ENCODE measurements around the gene COCH. TPM values are rescaled to one million over a fixed set of nuclear protein-coding genes. Genes with fewer than 3 reads are reported as not detected.
"Not testable (repeated sequence)": the region's sequence is repeated elsewhere in the genome, so short reads cannot be mapped to it uniquely, and the experiment has no call there.

COCH gene
- polyA plus RNA-seq, 3 donors = 2.0 to 3.3 (median 3.3) TPM

DNA sequence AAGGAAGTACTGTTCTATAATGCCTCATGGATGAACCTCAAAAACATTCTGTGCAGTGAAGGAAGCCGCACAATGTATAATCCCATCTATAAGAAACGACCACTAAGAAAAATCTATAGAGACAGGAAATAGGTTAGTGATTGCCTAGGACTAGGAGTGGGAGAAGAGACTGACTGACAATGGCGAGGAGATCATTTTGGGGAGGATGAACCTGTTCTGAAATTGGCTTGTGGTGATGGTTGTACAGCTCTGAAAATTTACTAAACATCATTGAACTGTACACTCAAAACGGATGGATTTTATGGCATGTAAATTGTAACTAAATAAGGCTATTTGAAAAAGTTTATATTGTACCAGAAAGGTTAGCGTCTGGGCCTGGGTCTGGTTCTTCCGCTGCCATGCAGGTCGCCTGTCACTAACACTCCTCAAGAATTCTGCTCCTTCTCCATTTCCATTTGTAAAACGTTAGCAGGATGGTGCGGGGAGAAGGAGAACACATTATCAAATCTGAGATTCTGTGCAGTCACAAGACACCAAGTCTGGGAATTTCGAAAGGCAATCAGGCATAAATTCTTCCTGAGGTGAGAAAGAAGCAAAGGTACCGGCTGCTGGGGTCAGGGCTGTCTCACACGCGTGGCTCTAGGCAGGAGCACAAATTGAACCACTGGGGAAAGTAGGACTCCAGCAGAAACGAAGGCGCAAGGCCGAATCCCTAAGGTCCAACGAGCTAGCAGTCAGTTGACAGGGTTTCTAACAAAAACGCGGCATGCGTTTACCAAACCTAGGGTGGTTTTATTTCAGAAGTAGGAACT lies 845 bp upstream of the COCH start:
- H3K27ac ChIP-seq (ENCODE audit: low read depth, low read length) = no peak overlapping the region
- 73 to 79% (median 75%) methylated on average over 20 of the region's 20 CpGs for whole genome bisulfite sequencing, 3 donors

DNA sequence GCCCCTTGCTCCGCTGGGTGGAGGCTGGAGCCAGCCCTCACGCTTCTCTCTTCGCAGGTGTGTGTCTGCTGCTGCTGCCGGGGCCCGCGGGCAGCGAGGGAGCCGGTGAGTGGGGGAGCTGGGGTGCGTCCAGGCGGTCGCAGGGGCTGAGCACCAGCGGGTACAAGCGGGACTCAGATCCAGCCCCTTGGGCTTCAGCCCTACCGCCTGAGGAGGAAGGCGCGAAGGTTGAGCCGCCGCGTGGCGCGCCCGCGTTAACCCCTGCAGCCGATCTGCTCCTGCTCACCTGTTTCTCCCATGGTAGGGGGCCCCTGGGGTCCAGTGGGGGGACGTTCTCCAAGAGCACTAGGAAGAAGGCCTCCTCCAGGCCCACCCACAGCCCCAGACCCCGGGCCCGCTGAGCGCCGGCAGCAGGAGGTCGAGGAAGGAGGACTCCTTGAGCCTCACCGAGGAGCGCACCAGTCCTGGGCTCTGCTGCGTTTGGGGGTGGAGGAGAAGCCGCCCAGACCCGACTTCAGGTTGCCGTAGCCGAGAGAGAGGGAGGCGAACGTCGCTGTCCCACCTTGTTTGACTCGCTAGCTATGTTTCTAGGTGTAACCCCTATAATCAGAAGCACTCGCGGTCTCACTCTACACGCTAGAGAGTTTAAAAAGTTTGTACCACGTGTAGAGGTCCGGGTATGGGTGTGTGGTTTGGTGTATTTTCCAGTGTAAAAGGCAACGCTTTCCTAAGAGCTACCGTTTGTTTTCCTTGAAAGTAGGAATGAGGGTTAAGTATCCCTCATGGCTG lies 834 bp downstream of the COCH start:
- H3K27ac ChIP-seq (ENCODE audit: low read depth, low read length) = no peak overlapping the region
- WGBS, 3 donors = 4 to 5% (median 4%) methylated on average over 44 to 48 of the region's 48 CpGs

DNA sequence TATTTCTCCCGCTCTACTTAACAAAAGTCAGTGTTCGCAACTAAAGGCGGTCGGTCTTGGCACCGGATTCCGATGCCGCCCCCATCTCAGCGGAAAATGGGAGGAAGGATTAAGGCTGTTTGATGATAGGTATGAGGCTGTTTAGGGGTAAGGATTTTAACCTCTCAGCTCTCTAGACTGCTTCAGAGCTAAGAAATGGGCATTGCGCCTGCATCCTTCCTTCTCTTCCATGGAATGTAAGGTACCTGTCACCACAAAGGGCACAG lies 1.4 kb downstream of the COCH start:
- H3K27ac ChIP-seq (ENCODE audit: low read depth, low read length) = no peak overlapping the region
- 34 to 40% (median 36%) methylated on average over 9 of the region's 9 CpGs for WGBS, 3 donors

DNA sequence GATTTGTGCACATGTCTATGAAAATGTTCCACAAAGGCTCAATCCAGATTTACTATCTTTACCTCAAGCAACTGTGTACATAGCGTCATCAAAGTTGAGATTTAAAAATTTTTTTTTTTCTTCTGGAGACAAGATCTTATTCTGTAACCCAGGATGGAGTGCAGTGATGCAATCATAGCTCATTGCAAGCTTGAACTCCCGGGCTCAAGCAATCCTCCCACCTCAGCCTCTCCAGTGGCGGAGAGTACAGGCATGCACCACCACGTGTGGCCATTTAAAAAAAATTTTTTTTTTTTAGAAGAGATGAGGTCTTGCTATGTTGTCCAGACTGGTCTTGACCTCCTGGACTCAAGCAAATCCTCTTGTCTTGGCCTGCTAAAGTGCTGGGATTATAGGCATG lies 2.3 kb downstream of the COCH start:
- no peak overlapping the region for H3K27ac ChIP-seq (ENCODE audit: low read depth, low read length)
- 70 to 72% (median 72%) methylated on average over 4 of the region's 4 CpGs for WGBS, 3 donors

DNA sequence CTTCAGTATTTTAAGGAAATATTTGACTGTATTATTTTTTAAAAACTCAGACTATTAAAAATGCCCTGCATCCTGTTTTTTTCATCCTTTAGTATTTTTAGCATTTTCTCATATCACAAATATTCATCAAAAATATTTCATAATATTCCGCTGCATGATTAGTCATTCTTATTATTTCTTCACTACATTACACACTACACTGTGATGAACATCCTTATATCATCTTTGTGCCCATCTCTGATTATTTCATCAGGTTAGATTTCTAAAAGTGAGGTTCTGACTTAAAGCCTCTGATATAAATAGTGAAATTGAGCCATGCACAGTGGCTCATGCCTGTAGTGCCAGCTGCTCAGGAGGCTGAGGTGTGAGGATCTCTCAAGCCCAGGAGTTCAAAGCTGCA lies 8.1 kb downstream of the COCH start:
- H3K27ac ChIP-seq (ENCODE audit: low read depth, low read length) = no peak overlapping the region
- WGBS, 3 donors = 43 to 81% (median 66%) methylated on average over 1 of the region's 1 CpG

DNA sequence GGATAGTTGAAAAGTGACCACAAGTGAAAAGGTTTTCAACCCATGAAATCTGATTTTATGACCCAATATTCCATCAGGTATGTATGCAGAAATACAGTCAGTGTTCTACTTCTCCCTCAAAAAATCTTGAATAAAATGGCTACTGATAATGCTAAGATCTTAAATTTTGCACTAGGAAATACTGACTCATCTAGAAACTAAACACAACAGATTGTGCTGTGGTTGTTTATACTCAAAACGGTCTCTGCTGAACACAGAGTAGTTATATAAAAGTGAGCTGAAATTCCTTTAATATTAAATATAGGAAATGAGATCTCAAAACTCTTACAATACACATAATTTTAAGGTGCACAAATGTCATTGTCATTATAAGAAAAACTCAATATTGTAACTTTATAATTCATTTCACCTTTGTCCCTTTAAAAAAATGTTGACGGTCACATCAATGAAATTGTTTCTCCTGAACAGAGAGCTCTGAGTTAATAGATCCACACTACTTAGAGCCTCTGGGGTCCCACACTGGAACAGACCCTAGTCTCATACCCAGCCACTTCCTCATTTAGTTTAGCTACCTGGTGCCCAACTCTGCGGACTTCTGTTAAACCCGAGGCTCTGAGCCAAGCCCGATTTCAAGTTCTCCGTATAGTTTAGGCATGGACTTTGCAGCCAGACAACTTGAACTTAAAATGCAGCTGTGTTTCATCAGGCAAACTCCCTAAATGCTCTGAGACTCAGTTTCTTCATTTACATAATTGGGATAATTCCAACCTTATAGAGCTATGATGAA lies 9.3 kb downstream of the COCH start:
- WGBS, 3 donors = 80 to 85% (median 80%) methylated on average over 6 of the region's 6 CpGs
- no peak overlapping the region for H3K27ac ChIP-seq (ENCODE audit: low read depth, low read length)

DNA sequence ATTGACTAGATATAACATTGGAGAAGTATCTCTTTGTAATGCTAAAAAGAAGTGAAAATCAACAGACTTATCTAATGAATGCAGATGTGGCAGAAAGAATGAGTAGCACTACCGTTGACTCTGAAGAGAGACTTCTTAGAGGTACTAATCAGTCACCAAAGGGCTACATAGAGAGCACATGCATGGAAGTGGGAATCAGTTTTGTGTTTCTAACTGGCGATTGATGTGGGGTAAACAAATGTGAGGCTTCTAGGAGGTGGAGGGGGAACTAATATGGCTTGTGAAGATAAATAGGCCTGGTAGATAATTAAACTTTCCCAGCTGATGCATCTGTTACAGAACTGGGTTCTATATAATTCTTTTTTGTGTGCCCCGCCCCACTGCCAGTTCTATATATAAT lies 10.5 kb downstream of the COCH start:
- no peak overlapping the region for H3K27ac ChIP-seq (ENCODE audit: low read depth, low read length)
- 69 to 94% (median 88%) methylated on average over 3 of the region's 3 CpGs for WGBS, 3 donors

DNA sequence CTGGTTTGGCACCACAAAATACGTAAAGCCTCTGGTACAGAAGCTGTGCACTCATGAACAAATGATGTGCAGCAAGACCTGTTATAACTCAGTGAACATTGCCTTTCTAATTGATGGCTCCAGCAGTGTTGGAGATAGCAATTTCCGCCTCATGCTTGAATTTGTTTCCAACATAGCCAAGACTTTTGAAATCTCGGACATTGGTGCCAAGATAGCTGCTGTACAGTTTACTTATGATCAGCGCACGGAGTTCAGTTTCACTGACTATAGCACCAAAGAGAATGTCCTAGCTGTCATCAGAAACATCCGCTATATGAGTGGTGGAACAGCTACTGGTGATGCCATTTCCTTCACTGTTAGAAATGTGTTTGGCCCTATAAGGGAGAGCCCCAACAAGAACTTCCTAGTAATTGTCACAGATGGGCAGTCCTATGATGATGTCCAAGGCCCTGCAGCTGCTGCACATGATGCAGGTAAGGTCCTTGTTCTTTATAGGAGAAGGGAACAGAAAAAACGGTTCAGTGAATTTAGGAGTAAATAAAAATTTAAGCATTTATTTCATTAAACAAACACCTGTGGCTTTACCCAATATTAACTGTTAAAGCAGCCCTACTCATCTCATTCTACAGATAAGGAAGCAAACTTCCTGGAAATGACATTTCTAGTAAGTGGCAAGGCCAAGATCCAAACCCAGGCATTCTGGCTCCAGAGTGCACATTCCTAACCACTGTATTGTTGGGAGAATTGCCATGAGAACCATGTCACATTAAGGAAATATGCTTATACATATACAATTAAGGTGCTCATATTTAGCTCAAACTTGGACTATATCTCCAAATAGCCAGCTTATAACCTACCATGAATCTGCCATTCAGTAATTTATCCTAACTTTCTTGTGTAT lies 11.7 kb downstream of the COCH start:
- 87 to 91% (median 91%) methylated on average over 7 of the region's 7 CpGs for WGBS, 3 donors
- no peak overlapping the region for H3K27ac ChIP-seq (ENCODE audit: low read depth, low read length)

DNA sequence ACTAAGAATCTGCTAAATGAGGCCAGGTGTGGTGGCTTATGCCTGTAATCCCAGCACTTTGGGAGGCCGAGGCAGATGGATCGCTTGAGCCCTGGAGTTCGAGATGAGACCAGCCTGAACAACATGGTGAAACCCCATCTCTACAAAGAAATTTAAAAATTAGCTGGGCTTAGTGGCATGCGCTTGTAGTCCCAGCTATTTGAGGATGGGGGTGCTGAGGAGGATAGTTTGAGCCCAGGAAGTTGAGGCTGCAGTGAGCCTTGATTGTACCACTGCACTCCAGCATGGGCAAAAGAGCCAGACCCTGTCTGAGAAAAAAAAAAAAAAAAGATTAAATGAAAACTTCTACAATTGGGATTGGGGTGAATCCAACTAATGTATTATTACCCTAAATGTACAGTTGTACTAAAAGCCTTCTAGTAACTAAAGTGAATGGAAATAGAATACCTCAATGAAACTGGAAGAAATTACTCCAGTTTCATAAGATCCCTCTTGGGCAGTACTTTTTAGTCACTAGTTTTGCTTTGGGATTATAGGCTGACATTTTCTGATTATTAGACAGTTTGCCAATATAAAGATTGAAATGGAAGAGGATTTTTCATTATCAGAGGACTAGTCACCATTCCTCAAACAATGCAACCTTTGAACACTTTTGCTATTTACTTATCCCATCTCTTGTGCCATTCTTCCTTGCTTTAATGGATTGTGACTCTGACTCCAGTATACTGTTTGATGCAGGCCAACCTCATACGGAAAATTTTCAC lies 14.3 kb downstream of the COCH start:
- no peak overlapping the region for H3K27ac ChIP-seq (ENCODE audit: low read depth, low read length)
- 93 to 98% (median 94%) methylated on average over 5 of the region's 5 CpGs for WGBS, 3 donors

DNA sequence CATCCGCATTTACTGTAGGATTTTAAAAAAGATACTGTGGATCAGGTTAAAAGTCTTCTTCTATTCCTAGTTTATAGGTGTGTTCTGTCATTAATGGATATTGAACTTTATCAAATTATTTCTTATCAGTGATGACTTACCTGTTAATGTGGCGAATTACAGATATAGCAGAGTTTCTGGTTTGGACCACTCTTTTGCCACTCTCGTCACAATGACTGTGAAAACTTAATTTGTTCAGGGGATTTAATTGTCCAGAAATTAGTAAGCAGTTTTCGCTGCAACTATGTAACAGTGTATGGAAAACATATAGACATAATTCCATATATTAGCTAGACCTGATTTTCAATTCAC lies 14.9 kb downstream of the COCH start:
- WGBS, 3 donors = 72 to 81% (median 76%) methylated on average over 4 of the region's 4 CpGs
- H3K27ac ChIP-seq (ENCODE audit: low read depth, low read length) = no peak overlapping the region

DNA sequence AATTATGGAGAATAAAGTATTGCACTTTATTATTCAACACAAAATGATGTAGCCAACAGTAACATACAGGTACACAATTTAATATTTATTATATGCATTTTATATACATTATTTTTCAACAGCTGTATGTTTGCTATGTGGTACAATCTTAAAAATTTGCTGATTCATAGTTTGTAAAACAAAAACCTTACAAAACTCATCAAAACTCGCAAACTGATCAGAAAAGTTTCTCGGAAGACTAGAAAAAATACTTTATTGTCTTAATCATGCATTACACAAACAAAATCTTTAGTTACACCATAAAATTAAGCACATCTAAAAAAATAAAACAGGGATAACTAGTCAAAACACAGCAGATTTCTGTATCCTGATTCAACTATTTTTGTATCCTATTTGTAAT lies 19.5 kb downstream of the COCH start:
- no peak overlapping the region for H3K27ac ChIP-seq (ENCODE audit: low read depth, low read length)
- WGBS, 3 donors = 95 to 99% (median 97%) methylated on average over 2 of the region's 2 CpGs

DNA sequence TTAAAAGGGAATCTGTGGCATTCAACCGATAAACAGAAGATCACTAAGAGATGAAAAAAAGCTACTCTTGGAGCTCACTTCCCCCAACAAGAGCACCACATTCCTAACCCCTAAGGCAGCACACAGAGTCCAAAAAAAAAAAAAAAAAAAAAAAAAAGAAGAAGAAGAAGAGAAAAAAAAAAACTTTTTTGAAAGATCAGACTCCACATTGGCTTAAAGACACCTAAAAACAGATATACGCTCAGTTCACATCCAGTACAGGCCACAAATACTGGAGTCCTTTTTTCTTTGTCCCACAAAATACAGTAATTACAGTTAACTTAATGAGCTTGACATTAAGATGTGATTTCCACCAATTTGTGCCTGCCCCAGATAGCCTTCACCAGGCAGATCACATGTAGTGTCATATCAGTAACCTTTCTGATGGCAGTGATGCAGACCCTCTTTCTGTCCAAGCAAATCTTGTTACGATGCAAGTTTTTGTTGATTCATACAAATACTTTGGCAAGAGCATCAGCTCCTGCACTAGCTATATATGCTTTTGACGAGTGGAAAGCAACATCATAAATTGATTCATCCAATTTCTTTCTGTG lies 20.7 kb downstream of the COCH start:
- H3K27ac ChIP-seq (ENCODE audit: low read depth, low read length) = no peak overlapping the region
- WGBS, 3 donors = 91 to 93% (median 91%) methylated on average over 4 of the region's 4 CpGs

DNA sequence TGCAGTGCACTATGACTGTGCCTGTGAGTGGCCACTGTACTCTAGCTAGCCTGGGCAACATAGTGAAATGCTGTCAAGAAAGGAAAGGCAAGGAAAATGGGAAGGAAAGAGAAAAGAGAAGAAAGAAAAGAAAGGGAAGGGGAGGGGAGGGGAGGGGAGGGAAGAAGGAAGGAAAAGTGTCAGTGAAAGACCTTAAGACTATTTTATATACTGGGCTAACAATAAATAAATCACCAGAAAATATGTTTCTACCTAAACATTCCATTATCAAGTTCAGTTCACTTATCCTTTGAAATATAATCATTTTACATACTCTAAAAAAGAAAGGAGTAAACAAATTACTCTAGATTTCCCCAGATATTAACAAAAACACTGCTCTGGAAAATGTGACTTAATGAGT lies 22.1 kb downstream of the COCH start:
- no peak overlapping the region for H3K27ac ChIP-seq (ENCODE audit: low read depth, low read length)

DNA sequence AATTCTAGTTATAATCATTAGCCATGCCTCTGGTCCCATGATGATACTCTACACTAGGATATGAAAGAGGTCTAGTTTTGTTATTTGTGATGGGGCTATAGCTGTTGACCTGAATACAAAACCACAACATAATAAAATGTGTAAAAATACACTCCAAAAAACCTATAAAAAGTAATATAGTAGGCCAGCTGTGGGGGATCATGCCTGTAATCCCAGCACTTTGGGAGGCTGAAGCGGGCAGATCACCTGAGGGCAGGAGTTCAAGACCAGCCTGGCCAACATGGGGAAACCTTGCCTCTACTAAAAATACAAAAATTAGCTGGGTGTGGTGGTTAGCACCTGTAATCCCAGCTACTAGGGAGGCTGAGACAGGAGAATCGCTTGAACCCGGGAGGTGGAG lies 22.8 kb downstream of the COCH start:
- not testable (repeated sequence) for H3K27ac ChIP-seq (ENCODE audit: low read depth, low read length)

DNA sequence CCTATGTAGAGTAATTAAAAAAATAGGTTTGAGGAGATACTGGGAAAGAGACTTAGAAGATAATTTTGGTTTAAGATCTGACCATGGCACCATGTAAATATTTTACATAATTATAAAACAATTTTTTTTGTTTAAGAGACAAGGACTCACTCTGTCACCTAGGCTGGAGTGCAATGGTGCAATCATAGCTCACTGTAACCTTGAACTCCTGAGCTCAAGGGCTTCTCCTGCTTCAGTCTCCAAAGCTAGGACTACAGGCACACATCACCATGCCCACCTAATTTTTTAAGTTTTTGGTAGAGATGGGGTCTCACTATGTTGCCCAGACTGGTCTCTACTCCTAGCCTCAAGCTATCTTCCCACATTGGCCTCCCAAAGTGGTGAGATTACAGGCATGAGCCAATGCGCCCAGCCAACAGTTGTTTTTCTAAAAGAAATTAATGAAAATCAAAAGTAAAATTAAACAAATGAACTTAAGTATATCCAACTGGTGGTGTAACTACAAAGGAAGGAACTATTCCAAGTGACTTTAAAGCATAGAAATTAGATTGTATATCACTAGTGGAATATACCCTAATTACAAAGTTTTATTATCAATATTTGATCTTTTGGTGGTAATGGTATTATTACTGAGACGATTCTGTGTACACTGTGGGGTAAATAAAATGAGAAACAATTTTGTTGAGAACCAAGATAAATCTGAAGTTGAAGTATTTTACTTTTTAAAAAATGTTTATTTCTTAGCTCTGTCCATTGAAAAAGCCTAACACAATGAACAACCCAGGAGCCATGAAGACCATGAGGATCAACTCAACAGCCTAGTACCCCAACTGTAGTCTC lies 29.1 kb downstream of the COCH start:
- no peak overlapping the region for H3K27ac ChIP-seq (ENCODE audit: low read depth, low read length)
- 94 to 97% (median 97%) methylated on average over 2 of the region's 2 CpGs for WGBS, 3 donors

More for the DNA sequence above, 22.8 kb downstream of the COCH start:
- 74 to 100% (median 83%) methylated on average over 3 of the region's 3 CpGs for WGBS, 3 donors

DNA sequence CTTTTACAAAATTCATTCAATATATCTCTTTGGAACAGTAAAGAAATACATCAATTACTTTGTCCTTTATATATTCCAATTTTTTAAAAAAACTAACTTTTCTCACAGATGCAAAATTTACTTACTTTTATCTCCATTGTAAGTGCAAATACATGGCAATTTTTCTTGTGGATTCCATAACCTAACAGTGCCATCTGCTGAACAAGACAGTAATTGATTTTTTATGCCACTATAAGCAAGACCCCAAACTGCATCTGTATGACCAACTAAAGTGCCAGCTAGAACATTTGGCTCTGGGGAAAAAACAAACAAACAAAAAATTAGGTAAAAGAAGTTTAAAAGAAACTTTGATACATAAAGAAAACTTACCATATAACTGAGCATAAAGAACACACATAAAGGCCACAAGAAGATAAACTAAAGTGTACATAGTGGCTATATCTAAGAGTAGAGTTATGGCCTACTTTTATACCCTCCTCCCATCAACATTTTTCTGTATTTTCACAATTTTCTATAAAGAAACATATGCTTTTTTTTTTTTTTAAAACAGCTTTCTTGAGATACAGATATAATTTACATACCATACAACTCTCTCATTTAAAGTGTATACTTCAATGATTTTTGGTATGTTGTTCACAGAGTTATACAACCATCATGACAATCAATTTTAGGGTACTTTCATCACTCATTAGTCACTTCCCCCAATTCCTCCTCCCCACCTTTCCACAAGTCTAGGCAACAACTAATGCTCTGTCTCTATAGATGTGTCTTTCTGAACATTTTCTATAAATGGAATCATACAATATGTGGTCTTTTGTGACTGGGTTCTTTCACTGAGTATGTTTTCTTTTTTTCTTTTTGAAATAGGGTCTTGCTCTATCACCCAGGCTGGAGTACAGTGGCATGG lies 32.6 kb downstream of the COCH start:
- no peak overlapping the region for H3K27ac ChIP-seq (ENCODE audit: low read depth, low read length)
